HG03064 (cell line): ENCODE measurements around the gene ZDHHC11B.
"Not testable (repeated sequence)": the region's sequence is repeated elsewhere in the genome, so short reads cannot be mapped to it uniquely, and the experiment has no call there.

ENCODE experiments used
- ATAC-seq: cut with Tn5 transposase; IDR thresholded peaks from one replicate; pipeline ENCODE4 v1.9.1; 2021; ENCODE audit warnings: low read depth; ENCODE audit not compliant: unreplicated experiment

Gene ZDHHC11B

GRCh38 chr5:770585-770984 lies 13.9 kb downstream of the ZDHHC11B start:
- not testable (repeated sequence) for ATAC-seq

GRCh38 chr5:769485-770145 lies 14.9 kb downstream of the ZDHHC11B start:
- ATAC-seq: not testable (repeated sequence)

GRCh38 chr5:766666-767431 lies 17.7 kb downstream of the ZDHHC11B start:
- ATAC-seq: no peak

GRCh38 chr5:765948-766631 lies 18.4 kb downstream of the ZDHHC11B start:
- no peak for ATAC-seq

GRCh38 chr5:763998-764781 lies 20.3 kb downstream of the ZDHHC11B start:
- no peak for ATAC-seq

- ATAC-seq: no peak
These were observed 21.1 kb downstream of the ZDHHC11B start for GRCh38 chr5:763397-763796.

- not testable (repeated sequence) for ATAC-seq
These were observed 21.5 kb downstream of the ZDHHC11B start for GRCh38 chr5:762996-763395.

GRCh38 chr5:761854-762710 lies 22.4 kb downstream of the ZDHHC11B start:
- ATAC-seq: no peak

- no peak for ATAC-seq
These were observed 23.3 kb downstream of the ZDHHC11B start for GRCh38 chr5:761059-761771.

- ATAC-seq: no peak
These were observed 24.0 kb downstream of the ZDHHC11B start for GRCh38 chr5:760363-761058.

- no peak for ATAC-seq
These were observed 24.7 kb downstream of the ZDHHC11B start for GRCh38 chr5:759781-760362.

GRCh38 chr5:759111-759751 lies 25.3 kb downstream of the ZDHHC11B start:
- ATAC-seq: no peak

GRCh38 chr5:758698-759053 lies 25.9 kb downstream of the ZDHHC11B start:
- ATAC-seq: no peak

GRCh38 chr5:757931-758697 lies 26.4 kb downstream of the ZDHHC11B start:
- ATAC-seq: no peak

GRCh38 chr5:757346-757930 lies 27.1 kb downstream of the ZDHHC11B start:
- no peak for ATAC-seq

GRCh38 chr5:756865-757345 lies 27.6 kb downstream of the ZDHHC11B start:
- no peak for ATAC-seq

- no peak for ATAC-seq
These were observed 28.4 kb downstream of the ZDHHC11B start for GRCh38 chr5:756171-756570.
